ENCODE results near the gene ZNF154.
A peak's percentile ranks its signal among the peaks of the same experiment; 100 is the strongest.
"Not testable (repeated sequence)": the region's sequence is repeated elsewhere in the genome, so short reads cannot be mapped to it uniquely, and the experiment has no call there.

Gene ZNF154

DNA sequence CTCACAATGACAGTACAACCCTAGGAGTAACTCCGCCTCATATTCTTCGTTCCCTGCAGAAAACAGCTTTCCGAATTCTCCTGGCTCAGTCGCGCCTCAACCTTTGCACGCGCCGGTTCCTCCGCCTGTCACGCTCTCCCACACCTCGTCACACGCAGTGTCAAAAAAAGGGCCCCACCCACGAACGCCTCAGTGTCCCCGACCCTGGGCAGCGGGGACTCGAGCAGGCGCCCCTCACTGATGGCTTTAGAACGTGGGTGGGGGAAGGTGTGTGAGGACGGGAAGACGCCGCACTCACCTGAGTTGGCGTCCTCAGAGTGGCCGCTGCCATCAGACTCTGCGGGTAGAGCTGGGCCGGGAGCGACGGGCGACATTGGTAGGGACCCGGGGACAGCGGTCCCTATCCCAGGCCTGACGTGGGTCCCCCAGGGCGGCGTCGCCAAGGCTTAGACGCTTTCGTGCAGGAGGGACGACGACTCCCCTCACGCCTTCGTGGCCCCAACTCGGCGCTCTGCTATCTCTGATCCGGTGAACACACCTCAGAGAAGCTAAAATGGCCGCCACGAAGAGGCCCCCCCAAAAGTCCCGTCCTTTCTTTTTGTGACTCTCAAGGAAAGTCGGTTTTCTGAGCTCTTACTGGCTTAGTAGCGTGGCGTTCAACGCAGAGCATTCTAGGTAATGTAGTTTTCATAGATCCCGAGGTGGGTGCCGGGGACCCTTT is at the start of gene ZNF154:
ZNF154 (minus strand) TSS at position 564 of the 721 bp plus-strand sequence; CDS start at position 331, 233 bp downstream.
- DNase-seq (ENCODE audit: low read depth in 2 of 2) = no peak

DNA sequence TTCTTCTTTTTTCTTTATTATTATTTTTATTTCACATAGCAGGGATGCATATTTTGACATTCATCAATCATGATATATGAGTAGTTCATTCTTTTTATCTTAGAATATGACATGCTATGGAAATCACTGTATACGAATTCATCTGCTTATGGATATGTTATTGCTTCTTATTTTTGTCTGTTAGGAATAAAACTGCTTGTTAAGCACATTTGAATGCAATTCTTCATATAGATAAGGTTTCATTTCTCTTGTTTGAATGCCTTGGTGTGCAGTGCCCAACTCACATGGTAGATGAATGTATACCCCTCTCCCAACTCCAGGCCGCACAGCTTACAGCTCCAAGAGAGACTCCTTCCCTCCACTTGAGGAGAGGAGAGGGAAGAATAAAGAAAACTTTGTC is 48.9 kb upstream of the ZNF154 start:
- no peak for DNase-seq (ENCODE audit: low read depth in 2 of 2)

DNA sequence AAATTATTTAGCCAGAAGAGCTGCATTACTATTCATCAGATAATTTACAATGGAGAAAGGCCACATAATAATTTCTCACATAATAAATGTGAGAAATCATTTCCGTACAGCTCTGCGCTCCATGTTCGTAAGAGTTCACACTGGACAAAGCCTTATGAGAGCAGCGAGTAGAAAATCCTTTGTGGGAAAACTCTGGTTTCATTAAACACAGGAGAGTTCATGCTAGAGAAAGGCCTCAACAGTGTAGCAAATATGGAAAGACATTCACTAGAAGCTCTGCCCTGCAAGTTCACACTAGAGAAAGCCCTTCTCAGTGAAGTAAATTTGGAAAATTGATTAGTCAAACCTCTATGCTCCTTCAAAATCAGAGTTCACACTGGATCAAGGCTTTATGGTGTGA is 46.0 kb upstream of the ZNF154 start:
- no peak for DNase-seq (ENCODE audit: low read depth in 2 of 2)

GRCh38 chr19:57754091-57754673 is 45.2 kb upstream of the ZNF154 start:
- no peak for DNase-seq (ENCODE audit: low read depth in 2 of 2)

GRCh38 chr19:57748029-57748428 is 39.0 kb upstream of the ZNF154 start:
- no peak for DNase-seq (ENCODE audit: low read depth in 2 of 2)

DNA sequence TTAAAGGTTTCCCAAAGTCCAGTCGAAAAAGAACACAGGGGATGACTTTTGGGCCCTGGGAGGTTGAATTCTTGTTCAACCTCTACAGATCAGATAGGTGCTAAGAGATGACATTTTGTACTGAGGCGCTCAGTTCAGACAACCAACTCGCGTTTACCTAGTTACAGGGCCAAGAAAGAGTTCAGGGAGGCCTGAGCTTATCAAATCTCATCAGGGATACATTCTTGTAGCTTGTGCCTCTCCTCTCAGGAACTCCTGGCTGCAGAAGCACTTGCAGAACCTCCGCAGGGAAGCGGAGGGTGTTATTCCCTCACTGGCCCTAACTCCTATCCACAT is 38.4 kb upstream of the ZNF154 start:
- no peak for DNase-seq (ENCODE audit: low read depth in 2 of 2)

DNA sequence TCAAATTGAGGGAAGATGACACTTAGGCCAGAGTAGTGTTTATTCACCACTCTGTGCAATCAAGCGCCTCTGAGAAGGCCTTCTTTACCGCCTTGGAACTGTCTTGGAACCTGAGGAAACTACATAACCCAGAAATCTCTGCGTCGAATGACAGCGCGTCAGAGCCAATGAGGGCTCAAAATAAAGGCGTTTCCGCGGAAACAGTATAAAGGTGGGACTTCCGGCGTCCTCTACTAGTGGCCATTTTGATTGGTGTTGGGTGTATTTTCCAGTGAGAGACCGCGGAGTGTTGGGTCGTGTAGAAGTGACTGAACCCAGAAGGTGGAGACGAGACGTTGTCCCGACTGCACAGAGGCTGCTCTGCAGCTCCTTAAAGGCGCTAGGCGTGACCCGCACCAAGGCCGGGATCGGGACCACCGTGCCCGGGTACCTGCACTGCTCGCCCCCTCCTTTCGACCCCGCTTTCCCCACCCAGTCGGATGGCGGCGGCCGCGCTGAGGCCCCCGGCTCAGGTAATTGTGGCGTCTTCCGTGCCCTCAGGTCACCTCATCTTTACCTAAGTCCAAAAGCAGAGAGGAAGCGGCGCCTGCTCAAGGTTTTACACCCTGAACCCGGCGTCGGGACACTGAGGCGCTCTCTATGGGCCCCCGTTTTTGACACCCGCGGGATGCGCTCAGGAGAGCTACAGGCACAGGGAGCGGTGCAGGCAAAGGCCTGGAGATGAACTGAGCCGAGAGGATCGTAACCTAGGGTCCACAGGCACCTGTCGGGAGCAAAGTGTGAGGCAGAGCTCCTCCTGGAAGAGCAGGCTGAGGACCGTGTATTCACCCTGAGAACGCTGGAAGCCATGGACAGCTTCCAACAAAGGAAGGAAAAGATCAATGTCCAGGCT is 37.8 kb upstream of the ZNF154 start, which contains the start of gene ZNF776:
ZNF776 (plus strand) TSS at position 236 of the 892 bp plus-strand sequence; CDS start at position 480, 244 bp downstream.
- peak; percentile 70 to 74 for DNase-seq (ENCODE audit: low read depth in 2 of 2)

DNA sequence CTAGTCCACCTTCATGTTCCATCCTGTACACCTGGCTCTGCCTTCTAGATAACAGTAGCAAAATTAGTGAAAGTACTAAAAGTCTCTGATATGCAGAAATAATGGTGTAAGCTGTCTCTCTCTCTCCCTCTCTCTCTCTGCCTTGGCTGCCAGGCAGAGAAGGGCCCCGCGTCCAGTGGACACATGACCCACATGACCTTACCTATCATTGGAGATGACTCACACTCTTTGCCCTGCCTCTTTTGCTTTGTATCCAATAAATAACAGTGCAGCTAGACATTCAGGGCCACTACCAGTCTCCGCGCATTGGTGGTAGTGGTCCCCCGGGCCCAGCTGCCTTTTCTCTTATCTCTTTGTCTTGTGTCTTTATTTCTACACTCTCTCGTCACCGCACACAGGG is 29.8 kb upstream of the ZNF154 start:
- DNase-seq (ENCODE audit: low read depth in 2 of 2) = not testable (repeated sequence)

GRCh38 chr19:57738320-57738719 is 29.3 kb upstream of the ZNF154 start:
- not testable (repeated sequence) for DNase-seq (ENCODE audit: low read depth in 2 of 2)

GRCh38 chr19:57720878-57721277 is 11.9 kb upstream of the ZNF154 start:
- DNase-seq (ENCODE audit: low read depth in 2 of 2) = no peak

DNA sequence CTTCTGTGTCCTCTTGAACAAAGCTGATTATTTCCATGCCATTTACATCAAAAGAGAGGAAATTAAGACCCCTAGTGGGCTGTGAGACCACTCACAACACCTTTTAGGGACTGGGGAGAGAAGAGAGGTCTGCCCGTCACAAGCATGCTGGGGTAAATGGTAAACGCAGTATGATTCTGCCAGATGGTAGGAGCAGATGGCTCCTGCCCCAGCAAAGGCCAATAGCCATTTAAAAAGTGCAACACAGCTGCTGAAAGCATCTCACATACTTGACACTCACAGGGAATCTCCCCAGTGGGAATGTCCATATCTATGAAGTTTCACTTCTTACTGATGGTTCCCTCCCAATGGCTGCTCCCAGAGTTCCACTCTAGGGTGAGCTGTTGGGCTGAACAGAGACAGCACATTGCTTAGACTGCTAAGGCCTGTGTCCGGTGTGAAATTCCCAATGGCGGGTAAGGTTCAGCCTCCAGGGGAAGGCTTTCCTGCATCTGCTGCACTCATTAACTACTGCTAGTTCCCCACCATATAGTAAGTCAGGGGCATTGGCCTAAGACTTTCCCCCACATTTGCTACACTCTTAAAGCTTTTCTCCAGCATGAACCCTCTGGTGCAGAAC is 11.0 kb upstream of the ZNF154 start:
- no peak for DNase-seq (ENCODE audit: low read depth in 2 of 2)

DNA sequence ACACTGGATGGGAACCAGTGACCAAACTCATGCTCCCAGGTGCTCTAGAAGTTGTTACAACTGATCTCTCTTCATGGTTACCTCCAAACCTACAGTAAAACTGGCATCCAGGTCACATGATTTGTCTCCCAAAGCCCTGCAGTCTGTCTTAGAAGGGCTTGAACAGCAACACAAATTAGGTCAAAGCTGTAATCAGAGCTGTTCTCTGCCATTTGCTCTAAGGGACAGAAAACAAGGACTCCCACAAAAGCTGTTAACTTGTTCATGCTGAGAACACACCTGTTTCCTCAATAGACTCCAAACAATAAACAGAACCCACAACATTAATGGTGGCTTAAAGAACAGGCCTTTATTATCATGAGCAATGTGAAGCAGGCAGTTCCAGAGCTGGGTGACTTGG is 10.4 kb upstream of the ZNF154 start:
- DNase-seq (ENCODE audit: low read depth in 2 of 2) = no peak

GRCh38 chr19:57712222-57712621 is 3.2 kb upstream of the ZNF154 start:
- no peak for DNase-seq (ENCODE audit: low read depth in 2 of 2)

- DNase-seq (ENCODE audit: low read depth in 2 of 2) = no peak
Measured at GRCh38 chr19:57709616-57710015, 612 bp upstream of the ZNF154 start.

DNA sequence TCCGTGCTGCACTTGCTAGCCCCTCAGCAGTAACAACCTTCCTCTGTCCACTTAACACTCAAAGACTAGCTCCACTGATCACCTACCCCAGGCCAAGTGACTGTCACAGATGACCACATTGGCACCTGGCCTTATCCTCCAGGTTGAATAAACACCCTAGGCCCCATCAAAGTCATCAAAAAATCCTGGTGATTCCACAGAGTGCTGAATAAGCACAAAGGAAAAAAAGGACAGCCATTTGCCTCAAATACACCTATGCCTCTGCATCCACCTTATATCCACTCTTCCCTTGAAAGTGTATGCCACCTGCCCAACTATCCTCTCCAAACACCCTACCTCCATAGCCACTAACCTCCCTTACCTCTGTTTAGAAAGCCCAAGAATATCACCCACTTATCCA is 2.7 kb downstream of the ZNF154 start:
- no peak for DNase-seq (ENCODE audit: low read depth in 2 of 2)

GRCh38 chr19:57701625-57702024 is 7.4 kb downstream of the ZNF154 start:
- no peak for DNase-seq (ENCODE audit: low read depth in 2 of 2)

- DNase-seq (ENCODE audit: low read depth in 2 of 2) = no peak
Measured at GRCh38 chr19:57689750-57690149, 19.3 kb downstream of the ZNF154 start.

DNA sequence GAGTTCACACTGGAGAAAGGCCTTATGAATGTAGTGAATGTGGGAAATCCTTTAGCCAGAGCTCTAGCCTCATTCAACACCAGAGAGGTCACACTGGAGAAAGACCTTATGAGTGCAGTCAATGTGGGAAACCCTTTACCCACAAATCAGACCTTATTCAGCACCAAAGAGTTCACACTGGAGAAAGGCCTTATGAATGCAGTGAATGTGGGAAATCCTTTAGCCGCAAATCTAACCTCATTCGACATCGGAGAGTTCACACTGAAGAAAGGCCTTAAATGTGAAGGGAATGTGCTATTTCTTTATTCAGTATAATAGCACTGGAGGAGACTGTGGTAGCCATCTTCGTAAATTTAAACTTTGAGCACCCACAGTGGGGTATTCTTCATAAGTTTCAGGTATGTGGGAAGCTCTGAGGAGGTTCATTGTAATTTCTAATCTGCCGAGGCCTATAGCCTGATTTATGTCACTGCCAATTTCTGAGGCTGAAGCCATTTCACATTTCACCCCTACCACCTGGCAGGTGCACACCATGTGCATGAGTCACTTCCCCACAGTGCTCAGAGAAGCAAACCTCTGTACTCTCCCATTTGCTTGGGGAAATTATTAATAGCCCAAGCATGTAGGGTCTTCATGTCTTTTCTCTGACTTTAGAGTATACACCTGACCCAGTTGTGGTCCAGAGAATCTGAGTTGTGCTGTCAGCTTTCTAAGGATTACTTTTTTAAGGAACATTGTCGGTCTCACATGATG is 20.8 kb downstream of the ZNF154 start:
- DNase-seq (ENCODE audit: low read depth in 2 of 2) = no peak

GRCh38 chr19:57687363-57688010 is 21.5 kb downstream of the ZNF154 start:
- no peak for DNase-seq (ENCODE audit: low read depth in 2 of 2)

GRCh38 chr19:57686727-57687126 is 22.3 kb downstream of the ZNF154 start:
- no peak for DNase-seq (ENCODE audit: low read depth in 2 of 2)

DNA sequence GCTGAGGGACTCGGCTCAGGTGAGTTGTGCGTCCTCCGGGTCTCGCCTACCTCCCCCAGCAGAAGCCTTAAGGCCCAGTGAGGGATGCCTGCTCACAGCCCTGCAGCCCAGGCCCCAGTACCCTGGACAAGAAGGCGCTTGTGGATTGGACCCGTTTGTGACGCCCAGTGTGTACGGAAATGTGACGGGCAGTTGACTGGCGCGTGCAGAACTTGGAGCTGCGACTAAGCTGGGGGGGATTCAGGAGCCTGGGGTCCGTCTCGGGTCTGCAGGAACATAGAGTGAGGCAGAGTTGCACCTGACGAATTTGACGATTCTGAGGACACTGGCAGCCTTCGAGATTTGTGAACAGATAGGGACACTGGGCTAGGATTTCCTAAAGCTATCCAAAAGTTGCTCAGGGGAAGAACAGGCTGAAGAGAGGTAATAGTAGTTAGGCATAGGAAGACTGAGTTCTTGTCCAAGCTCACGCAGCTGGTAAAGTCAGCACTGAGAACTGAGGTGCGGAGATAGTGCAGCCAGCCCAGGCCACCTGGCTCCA is 26.7 kb downstream of the ZNF154 start:
- DNase-seq (ENCODE audit: low read depth in 2 of 2) = no peak

Data from stimulated activated CD4-positive, alpha-beta T cell treated with anti-CD3 and anti-CD28 coated beads, Interleukin-15, amount 100 ng/mL, for 48 hours (primary cell).